Astrocyte (in vitro differentiated cells and primary cell): ENCODE results near the gene DMXL2.

ENCODE experiments used
- EZH2 ChIP-seq: IDR thresholded peaks from 2 replicates; pipeline ENCODE4 v1.6.1; 2012; ENCODE audit warnings: mild to moderate bottlenecking, low read length, inconsistent platforms; ENCODE audit not compliant: insufficient read depth
- TF ChIP-seq, protein P1 (sequence below): IDR thresholded peaks from 2 replicates; pipeline ENCODE4 v1.5.1; 2011; ENCODE audit warnings: low read depth, mild to moderate bottlenecking, inconsistent platforms, low read length, moderate library complexity; ENCODE audit not compliant: insufficient read depth

DNA sequence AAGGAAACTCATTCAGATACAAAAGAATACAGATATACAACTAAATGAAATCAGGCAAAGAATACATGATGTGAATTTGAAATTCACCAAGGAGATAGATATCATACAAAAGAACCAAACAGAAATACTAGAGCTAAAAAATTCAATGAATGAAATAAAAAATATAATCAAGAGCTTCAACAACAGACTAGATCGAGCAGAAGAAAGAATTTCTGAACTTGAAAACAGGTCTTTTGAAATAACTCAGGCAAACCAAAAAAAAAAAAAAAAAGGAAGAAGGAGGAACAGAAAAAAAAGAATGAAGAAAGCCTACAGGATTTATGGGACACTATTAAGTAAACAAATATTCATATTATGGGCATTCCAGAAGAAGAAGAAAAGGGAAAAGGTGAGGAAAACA is 137.8 kb downstream of the DMXL2 start:
- TF ChIP-seq, protein P1, sequence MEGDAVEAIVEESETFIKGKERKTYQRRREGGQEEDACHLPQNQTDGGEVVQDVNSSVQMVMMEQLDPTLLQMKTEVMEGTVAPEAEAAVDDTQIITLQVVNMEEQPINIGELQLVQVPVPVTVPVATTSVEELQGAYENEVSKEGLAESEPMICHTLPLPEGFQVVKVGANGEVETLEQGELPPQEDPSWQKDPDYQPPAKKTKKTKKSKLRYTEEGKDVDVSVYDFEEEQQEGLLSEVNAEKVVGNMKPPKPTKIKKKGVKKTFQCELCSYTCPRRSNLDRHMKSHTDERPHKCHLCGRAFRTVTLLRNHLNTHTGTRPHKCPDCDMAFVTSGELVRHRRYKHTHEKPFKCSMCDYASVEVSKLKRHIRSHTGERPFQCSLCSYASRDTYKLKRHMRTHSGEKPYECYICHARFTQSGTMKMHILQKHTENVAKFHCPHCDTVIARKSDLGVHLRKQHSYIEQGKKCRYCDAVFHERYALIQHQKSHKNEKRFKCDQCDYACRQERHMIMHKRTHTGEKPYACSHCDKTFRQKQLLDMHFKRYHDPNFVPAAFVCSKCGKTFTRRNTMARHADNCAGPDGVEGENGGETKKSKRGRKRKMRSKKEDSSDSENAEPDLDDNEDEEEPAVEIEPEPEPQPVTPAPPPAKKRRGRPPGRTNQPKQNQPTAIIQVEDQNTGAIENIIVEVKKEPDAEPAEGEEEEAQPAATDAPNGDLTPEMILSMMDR = no peak
- no peak for TF ChIP-seq EZH2
